Endodermal cell (in vitro differentiated cells): ENCODE measurements around the gene SFN. TPM values are rescaled to one million over a fixed set of nuclear protein-coding genes. Genes with fewer than 3 reads are reported as not detected.
A peak's percentile ranks its signal among the peaks of the same experiment; 100 is the strongest.
"Not testable (repeated sequence)": the region's sequence is repeated elsewhere in the genome, so short reads cannot be mapped to it uniquely, and the experiment has no call there.

Experiments used
- DNase-seq: peaks from one replicate; pipeline ENCODE4 v3.0.0-alpha.2; 2017
- H3K27ac ChIP-seq: 2 replicates; pipeline ENCODE4 v1.5.1; 2013; ENCODE audit warnings: mild to moderate bottlenecking, low read depth, low read length, moderate library complexity
- H3K27me3 ChIP-seq: 2 replicates; pipeline ENCODE4 v1.6.1; 2013; ENCODE audit warnings: mild to moderate bottlenecking, low read length, moderate library complexity; ENCODE audit not compliant: insufficient read depth, control insufficient read depth, poor library complexity, severe bottlenecking
- H3K36me3 ChIP-seq: 2 replicates; pipeline ENCODE4 v1.7.0; 2013; ENCODE audit warnings: mild to moderate bottlenecking, low read length, moderate library complexity; ENCODE audit not compliant: control insufficient read depth, insufficient read depth
- H3K4me1 ChIP-seq: one replicate; pipeline ENCODE4 v1.7.0; 2013; ENCODE audit warnings: low read length; ENCODE audit not compliant: control insufficient read depth, insufficient read depth
- H3K4me3 ChIP-seq: 2 replicates; pipeline ENCODE4 v1.5.1; 2013; ENCODE audit warnings: mild to moderate bottlenecking, low read length, moderate library complexity
- H3K9ac ChIP-seq: 2 replicates; pipeline ENCODE4 v1.6.1; 2013; ENCODE audit warnings: mild to moderate bottlenecking, low read length, moderate library complexity; ENCODE audit not compliant: poor library complexity, severe bottlenecking; ENCODE audit errors: extremely low read depth
- H3K9me3 ChIP-seq: 2 replicates; pipeline ENCODE4 v1.6.1; 2013; ENCODE audit warnings: mild to moderate bottlenecking, low read length, moderate library complexity; ENCODE audit not compliant: control insufficient read depth
- H3K27ac Mint-ChIP-seq: 2 replicates; pipeline ENCODE4 v1.8.0; 2020; ENCODE audit warnings: mixed read lengths
- H3K27me3 Mint-ChIP-seq: 2 replicates; pipeline ENCODE4 v1.8.0; 2021; ENCODE audit warnings: mild to moderate bottlenecking, mixed read lengths; ENCODE audit not compliant: insufficient read depth
- H3K36me3 Mint-ChIP-seq: 2 replicates; pipeline ENCODE4 v1.8.0; 2020; ENCODE audit warnings: low read depth, mixed read lengths
- H3K4me1 Mint-ChIP-seq: 2 replicates; pipeline ENCODE4 v1.8.0; 2020; ENCODE audit warnings: mixed read lengths
- H3K4me3 Mint-ChIP-seq: 2 replicates; pipeline ENCODE4 v1.8.0; 2020; ENCODE audit warnings: mild to moderate bottlenecking, moderate library complexity, mixed read lengths
- H3K9me3 Mint-ChIP-seq: 2 replicates; pipeline ENCODE4 v1.8.0; 2020; ENCODE audit warnings: mild to moderate bottlenecking, mixed read lengths
- CTCF ChIP-seq: fragments of 200-600 bp; sonication (generic); conservative IDR thresholded peaks from 2 replicates; pipeline ENCODE4 v1.5.0; 2021; ENCODE audit warnings: antibody characterized with exemption, mild to moderate bottlenecking
- WGBS, 2 experiments: methylation state at CpG; one replicate each; pipeline versions ENCODE4 v1.1.5 to v1.1.7; 2013; ENCODE audit warnings: missing lambda C conversion rate in 2 of 2, mixed read lengths in 1 of 2; ENCODE audit not compliant: insufficient coverage in 1 of 2, insufficient read length in 1 of 2; 5-methylcytosine and 5-hydroxymethylcytosine counted together
- total RNA-seq, 2 donors: library from RNA; stranded (reverse); fragmentation: NEBNext Ultra II Directional in 1 of 2; extraction: Animal tissue kit (Norgen Biotek cat#: 25700) in 1 of 2; gene quantifications; 2 replicates in 1 of 2; 3 replicates in 1 of 2; pipeline ENCODE4 v1.2.1, GENCODE V29; 2021

The SFN gene
- total RNA-seq, 2 donors from 2014 or later = 1.5 to 2.6 TPM

- Mint-ChIP-seq H3K4me1 (peaks cover 38% of the 10 kb centered on the region), H3K9me3 (no peaks in the 10 kb centered on the region), H3K27me3 (no peaks in the 10 kb centered on the region), H3K27ac (peak overlapping the region; percentile 5), H3K36me3 (peaks cover 45% of the 10 kb centered on the region), H3K4me3 (no peak overlapping the region)
- H3K36me3 ChIP-seq = peaks cover 52% of the 10 kb centered on the region
- 80 to 85% methylated on average over 2 to 3 of the region's 3 CpGs for WGBS, 2 experiments
- H3K4me1 ChIP-seq = peaks cover 6% of the 10 kb centered on the region
- H3K9ac ChIP-seq = no peak overlapping the region
- no peaks in the 10 kb centered on the region for H3K9me3 ChIP-seq
- H3K4me3 ChIP-seq = peak overlapping the region; percentile 16
- TF ChIP-seq CTCF = no peak
- H3K27me3 ChIP-seq = no peaks in the 10 kb centered on the region
- no peak overlapping the region for H3K27ac ChIP-seq
- no peak for DNase-seq
These were observed 31.3 kb upstream of the SFN start for GRCh38 chr1:26831546-26832248.

GRCh38 chr1:26832249-26832960 is 30.5 kb upstream of the SFN start:
- no peaks in the 10 kb centered on the region for H3K27me3 ChIP-seq
- WGBS, 2 experiments = 93 to 95% methylated on average over 11 to 16 of the region's 16 CpGs
- no peak overlapping the region for H3K9ac ChIP-seq
- H3K4me3 ChIP-seq = no peak overlapping the region
- no peak for DNase-seq
- H3K4me1 ChIP-seq = peaks cover 6% of the 10 kb centered on the region
- Mint-ChIP-seq H3K9me3 (no peaks in the 10 kb centered on the region), H3K27ac (no peak overlapping the region), H3K36me3 (peaks cover 45% of the 10 kb centered on the region), H3K4me3 (no peak overlapping the region), H3K27me3 (no peaks in the 10 kb centered on the region), H3K4me1 (peaks cover 36% of the 10 kb centered on the region)
- no peaks in the 10 kb centered on the region for H3K9me3 ChIP-seq
- TF ChIP-seq CTCF = no peak
- no peak overlapping the region for H3K27ac ChIP-seq
- peaks cover 52% of the 10 kb centered on the region for H3K36me3 ChIP-seq

- 86 to 93% methylated on average over 17 to 23 of the region's 23 CpGs for WGBS, 2 experiments
- Histone ChIP-seq H3K27ac (no peak overlapping the region), H3K4me3 (no peak overlapping the region), H3K36me3 (peaks cover 58% of the 10 kb centered on the region), H3K9me3 (no peaks in the 10 kb centered on the region), H3K27me3 (no peaks in the 10 kb centered on the region), H3K4me1 (peaks cover 4% of the 10 kb centered on the region), H3K9ac (no peak overlapping the region)
- no peak overlapping the region for H3K27ac Mint-ChIP-seq
- H3K4me3 Mint-ChIP-seq = no peak overlapping the region
- no peaks in the 10 kb centered on the region for H3K9me3 Mint-ChIP-seq
- H3K36me3 Mint-ChIP-seq = peaks cover 56% of the 10 kb centered on the region
- H3K27me3 Mint-ChIP-seq = no peaks in the 10 kb centered on the region
- no peak for TF ChIP-seq CTCF
- DNase-seq = no peak
- H3K4me1 Mint-ChIP-seq = peaks cover 24% of the 10 kb centered on the region
These were observed 29.2 kb upstream of the SFN start for GRCh38 chr1:26833432-26834405.

GRCh38 chr1:26837665-26838064 is 25.3 kb upstream of the SFN start:
- not testable (repeated sequence) for H3K27ac ChIP-seq, H3K27me3 Mint-ChIP-seq, H3K27ac Mint-ChIP-seq, H3K4me1 ChIP-seq, H3K9ac ChIP-seq, H3K4me1 Mint-ChIP-seq, H3K4me3 Mint-ChIP-seq, H3K9me3 ChIP-seq, DNase-seq, H3K4me3 ChIP-seq, H3K9me3 Mint-ChIP-seq, H3K27me3 ChIP-seq
- peaks cover 62% of the 10 kb centered on the region for H3K36me3 ChIP-seq
- 87 to 94% methylated on average over 4 to 5 of the region's 5 CpGs for WGBS, 2 experiments
- H3K36me3 Mint-ChIP-seq = peaks cover 68% of the 10 kb centered on the region
